GM19043 (cell line): ENCODE measurements around the gene MBD2.
"Not testable (repeated sequence)": the region's sequence is repeated elsewhere in the genome, so short reads cannot be mapped to it uniquely, and the experiment has no call there.

Source experiments
- ATAC-seq: cut with Tn5 transposase; IDR thresholded peaks from one replicate; pipeline ENCODE4 v1.9.1; 2021; ENCODE audit warnings: low read depth; ENCODE audit not compliant: unreplicated experiment

MBD2 gene

GRCh38 chr18:54238173-54238936, 13.9 kb upstream of the MBD2 start:
- no peak for ATAC-seq

- ATAC-seq = no peak
Observed at GRCh38 chr18:54235871-54236270, 11.4 kb upstream of the MBD2 start.

DNA sequence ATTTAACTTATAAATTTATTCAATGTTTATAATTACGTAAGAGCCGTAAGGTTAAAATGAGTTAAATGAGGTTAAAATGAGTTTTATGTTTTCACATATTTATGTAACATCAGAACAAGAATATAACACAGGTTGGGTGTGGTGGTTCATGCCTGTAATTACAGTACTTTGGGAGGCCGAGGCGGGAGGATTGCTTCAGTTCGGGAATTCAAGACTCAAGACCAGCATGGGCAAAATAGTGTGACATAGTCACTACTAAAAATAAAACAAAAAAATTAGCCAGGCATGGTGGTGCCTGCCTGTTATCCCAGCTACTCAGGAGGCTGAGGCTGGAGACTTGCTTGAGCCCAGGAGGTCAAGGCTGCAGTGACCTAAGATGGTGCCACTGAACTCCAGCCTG, 9.3 kb upstream of the MBD2 start:
- no peak for ATAC-seq

GRCh38 chr18:54233228-54233625, 8.8 kb upstream of the MBD2 start:
- no peak for ATAC-seq

DNA sequence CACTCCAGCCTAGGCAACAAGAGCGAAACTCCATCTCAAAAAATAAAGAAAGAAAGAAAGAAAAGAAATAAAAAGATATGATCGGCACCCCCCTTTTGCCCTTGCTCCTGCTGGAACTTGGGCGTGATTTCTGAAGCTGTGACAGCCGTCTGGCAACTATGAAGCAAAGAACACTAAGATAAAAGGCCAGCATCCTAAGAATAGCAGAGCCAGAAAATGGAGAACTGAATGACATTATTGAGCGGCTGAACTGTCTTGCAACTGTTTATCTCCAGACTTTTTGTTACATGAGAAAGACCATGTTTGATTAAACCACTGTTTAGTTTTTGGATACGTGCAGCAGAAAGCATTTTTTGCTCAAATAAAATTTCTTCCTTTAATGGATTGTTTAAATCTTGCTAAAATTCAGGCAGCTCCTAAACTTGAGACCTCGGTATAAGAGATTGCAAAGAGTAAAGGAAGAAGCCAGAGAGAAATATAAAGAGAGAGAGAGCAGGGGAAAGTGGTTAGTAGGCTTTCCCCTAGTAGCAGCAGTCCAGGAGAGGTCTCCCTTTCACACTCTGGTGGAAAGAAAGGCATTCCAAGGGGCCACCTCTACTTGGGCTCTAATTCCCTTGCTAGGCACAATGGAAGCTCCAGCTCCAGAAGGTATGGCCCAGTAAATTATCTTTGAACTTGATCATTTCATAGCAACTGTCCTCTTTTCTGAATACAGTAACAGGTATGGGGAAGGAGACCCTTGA, 8.2 kb upstream of the MBD2 start:
- no peak for ATAC-seq

DNA sequence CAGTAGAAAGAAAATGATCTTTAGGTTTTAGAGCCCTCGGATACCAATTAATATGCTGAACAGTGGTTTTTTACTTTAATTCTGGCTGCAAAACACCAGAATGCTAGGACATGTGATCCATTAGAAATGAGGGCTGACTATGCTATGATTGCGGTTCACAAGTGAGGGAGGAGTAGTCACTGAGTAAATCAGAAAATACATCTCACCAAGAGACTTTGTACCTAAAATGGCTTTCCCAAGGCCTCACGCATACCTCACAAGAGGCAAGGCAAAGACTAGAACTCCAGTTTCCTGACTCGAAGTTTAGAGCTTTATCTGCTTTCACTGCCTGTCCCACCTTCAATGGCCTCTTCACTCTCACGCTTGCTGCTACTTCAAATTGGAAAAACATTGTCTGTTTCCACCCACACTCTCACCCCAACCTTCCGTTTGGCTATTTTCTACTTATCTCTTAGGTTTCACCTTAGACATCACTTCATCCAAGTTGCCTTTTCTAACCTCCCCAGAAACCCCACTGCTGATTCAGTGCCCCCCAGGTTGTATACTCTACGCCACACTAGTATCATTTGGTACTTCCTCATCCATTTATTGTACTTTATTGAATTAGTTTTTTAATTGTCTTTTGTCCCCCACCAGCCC, 5.1 kb upstream of the MBD2 start:
- no peak for ATAC-seq

GRCh38 chr18:54228364-54228763, 3.9 kb upstream of the MBD2 start:
- ATAC-seq = no peak

GRCh38 chr18:54223568-54224241, 764 bp downstream of the MBD2 start:
- peak; percentile 15 for ATAC-seq

DNA sequence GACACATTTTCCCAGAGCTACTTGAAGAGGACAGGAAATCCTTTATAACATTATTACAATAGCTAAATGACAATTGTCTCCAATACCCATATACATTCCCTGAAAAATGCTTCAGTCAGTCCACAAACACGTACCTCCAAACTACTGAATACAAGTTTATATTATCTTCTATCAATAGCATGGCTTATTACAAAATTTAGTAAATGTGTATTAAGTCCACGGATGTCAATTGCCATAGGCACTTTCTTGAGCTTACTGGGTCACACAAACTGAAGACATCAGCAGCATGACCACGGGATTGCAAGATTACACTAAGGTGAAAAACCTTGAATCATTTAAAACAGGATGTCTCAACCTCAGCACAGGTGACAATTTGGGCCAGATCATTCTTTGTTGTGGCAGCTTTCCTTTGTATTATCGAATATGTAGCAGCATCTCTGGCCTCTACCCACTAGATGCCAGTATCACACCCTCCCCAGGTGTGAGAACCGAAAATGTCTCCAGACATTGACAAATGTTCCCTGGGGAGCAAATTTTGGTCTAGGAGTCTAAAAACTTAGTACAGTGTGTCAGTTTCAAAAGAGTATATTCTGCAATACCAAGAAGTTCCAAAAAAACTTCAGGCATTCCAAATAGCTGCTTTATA, 1.4 kb downstream of the MBD2 start:
- peak; percentile 37 for ATAC-seq

DNA sequence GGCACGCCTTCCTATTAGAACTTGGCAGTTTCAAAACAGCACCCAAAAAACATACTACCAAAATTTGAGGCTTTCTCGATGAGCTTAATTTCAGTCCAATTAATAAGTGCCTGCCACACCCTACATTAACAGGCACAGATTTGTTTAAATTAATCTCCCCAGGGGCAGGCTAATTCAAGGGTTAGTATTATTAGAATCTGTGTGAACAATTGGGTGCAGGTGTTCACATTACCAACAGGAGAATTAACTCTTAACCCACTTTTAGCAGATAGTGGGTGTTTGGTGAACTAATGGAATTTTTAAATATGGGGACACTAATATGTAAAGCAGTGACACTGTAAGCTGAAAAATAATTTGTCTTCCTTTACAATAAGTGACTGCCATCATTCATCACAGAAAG, 4.1 kb downstream of the MBD2 start:
- ATAC-seq = no peak

DNA sequence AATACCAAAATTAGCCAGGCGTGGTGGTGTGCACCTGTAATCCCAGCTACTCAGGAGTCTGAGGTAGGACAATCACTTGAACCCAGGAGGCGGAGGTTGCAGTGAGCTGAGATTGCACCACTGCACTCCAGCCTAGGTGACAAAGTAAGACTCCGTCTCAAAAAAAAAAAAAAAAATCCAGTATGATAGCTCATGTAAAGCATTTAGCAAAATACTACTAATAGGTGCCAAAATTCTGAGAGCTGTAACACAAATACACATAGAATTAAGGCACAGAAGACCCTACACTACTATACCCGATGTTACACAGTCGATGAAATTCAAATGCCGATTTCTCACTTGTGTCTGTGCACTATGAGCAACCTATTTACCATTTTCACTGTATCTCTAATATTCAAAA, 5.7 kb downstream of the MBD2 start:
- ATAC-seq = not testable (repeated sequence)

- no peak for ATAC-seq
Observed at GRCh38 chr18:54218299-54218698, 6.2 kb downstream of the MBD2 start.

DNA sequence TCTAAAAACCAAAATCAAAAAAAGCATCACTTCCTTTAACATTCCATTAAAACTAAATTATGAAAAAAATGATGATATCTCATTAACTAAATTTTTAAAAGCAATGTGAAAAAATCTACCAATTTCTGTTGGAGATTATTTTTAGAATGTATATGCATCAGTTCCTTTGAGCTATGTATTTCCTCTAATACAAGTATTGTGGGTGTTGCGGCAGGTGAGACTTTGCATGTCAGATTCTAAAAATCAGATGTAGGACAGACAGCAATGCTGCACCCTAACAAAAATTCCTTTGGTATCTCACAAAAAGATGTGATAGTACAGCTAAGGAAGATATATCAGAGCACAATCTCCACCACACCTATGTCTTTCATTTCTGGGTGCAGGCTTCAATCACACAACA, 6.8 kb downstream of the MBD2 start:
- peak; percentile 60 for ATAC-seq

- no peak for ATAC-seq
Observed at GRCh38 chr18:54215069-54215468, 9.4 kb downstream of the MBD2 start.

- peak; percentile 27 for ATAC-seq
Observed at GRCh38 chr18:54210463-54210862, 14.0 kb downstream of the MBD2 start.

DNA sequence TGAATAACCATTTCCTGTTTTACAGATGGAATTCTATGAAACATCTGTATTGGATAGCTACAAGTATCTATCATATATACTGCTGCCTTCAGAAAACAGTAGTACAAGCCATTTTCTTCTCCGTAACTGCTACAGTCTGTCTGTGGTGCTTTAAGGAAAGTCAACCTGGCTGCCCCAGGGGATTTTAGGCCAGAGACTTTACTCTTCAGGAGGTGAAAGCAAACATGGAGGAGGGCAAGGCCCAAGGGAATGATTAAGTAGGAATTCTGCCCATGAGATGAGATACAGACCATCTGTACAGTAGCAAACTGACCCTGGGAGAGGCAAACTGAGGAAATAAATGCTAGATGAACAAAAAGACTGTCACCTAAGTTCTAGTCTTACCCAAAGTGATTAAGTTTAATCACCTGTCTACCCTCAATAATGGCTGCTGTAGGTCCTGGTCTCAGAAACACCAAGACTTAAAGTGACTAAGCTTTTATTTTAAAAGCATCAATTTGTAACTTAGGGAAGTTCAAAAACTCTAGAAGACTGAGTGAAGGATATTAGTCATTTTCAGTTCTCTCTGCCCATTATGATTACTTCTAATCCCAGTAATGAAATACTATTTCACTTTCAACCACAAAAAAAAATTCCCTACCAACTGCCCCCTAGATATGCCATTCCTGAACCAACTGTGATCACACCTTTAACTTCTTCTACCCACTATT, 14.8 kb downstream of the MBD2 start:
- peak; percentile 78 for ATAC-seq

GRCh38 chr18:54206447-54206846, 18.0 kb downstream of the MBD2 start:
- ATAC-seq = no peak

DNA sequence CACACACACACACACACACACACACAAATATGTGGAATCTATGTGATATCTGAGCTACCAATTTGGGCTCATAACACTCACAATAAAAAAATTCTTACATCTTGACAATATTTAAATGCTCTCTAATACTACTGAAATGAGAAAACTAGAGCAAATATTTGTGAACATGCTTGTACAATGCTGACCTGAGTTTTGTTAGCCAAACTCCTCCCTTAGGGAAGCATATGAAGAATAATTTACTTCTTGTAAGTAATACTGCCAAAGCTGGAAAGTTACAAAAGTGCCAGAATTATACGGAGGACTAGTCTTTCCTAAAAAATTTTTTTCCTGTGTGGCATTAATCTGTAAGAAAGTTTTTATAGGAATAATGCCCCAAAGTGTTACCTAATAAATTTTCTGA, 18.5 kb downstream of the MBD2 start:
- no peak for ATAC-seq

DNA sequence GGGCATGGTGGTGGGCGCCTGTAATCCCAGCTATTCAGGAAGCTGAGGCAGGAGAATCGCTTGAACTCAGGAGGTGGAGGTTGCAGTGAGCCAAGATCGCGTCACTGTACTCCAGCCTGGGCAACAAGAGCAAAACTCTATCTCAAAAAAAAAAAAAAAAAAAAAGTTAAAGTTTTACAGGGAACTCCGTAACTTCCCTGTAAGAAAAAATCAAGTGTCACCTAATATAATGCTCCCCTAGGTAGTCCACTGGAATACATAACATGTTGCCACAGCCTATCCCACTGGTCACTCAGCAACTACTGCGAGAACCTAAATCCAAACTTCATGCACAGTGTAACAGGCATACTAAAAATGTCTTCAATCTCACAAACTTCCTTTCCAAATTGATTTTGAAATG, 19.0 kb downstream of the MBD2 start:
- not testable (repeated sequence) for ATAC-seq

GRCh38 chr18:54204883-54205282, 19.6 kb downstream of the MBD2 start:
- no peak for ATAC-seq
